HT-29 (cell line): ENCODE data around the gene CAND1. TPM values are rescaled to one million over a fixed set of nuclear protein-coding genes. Genes with fewer than 3 reads are reported as not detected.

ENCODE experiments used
- DNase-seq: peaks from one replicate; pipeline ENCODE4 v3.0.0-alpha.2; 2015; ENCODE audit warnings: low spot score
- total RNA-seq: library from RNA; depleted of rRNA; stranded (reverse); fragments of >200 nt; shearing (Covaris generic); gene quantifications from 2 replicates; pipeline ENCODE4 v1.2.3, GENCODE V29; 2014; rRNA removed

The CAND1 gene
- 137 and 140 TPM in 2 replicates for total RNA-seq

DNA sequence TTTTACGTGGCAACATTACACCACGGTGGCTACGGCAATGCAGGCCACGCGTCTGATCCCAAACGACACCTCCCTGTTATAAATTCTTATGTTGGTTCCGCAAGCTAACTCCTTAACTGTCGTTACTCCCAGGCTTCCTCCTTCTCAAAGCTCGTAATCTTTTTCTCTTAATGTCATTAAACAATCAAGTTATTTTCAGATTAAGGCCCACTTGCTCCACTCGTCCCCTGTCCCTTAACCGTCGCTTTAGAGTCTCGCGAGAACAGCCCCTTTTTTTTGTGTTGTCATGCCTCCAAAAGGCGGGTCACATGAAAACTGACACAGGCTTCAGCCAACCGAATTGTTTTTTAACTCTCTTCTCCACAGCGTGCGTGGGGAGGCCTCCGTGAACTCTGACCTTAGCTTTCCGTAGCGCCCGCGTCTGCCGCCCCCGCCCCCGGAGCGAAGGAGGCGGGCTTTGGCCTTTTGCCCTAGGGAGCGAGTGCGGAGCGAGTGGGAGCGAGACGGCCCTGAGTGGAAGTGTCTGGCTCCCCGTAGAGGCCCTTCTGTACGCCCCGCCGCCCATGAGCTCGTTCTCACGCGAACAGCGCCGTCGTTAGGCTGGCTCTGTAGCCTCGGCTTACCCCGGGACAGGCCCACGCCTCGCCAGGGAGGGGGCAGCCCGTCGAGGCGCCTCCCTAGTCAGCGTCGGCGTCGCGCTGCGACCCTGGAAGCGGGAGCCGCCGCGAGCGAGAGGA lies at the start of gene CAND1:
Gene CAND1 (plus strand): TSS at position 463 of the 737 bp plus-strand sequence. CDS start 360 bp downstream, outside the sequence.
- peak; percentile 99 for DNase-seq

DNA sequence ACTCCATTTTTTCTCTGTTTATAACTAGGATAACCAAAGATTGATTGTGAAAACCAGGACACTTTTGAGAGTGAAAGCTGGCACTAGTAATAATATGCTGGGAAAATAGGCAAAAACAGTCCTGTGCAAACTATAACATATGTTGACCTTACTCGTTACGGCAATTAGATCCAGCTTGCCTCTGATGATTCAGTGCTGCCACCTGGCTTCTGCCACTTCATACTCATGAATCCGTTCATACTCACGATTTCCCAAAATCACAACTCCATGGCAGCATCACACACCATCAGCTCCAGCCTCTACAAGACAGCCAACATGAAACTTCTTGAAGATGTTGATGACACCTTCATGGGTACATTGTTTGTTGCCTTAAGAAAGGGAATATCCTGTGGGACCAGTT lies 49.1 kb upstream of the CAND1 start:
- peak; percentile 45 for DNase-seq

DNA sequence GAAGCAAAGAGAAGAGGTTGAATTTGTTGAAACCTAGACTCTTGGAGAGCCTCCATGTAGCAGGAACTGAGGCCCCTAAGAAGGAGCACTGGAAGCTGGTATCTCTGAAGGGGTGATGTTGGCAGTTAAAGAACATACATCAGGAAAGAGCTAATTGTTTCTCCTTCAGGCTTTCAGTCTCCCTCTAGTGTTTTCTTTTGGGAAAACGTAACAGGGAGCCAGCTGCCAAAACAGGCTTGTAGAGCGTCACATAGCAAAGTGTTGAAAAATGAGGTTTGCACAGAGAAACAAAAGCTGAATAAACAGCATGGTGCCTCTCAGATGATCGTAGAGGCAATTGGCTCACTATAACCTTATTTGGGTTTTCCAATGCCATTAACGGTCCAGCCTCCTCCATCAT lies 46.9 kb upstream of the CAND1 start:
- DNase-seq = peak; percentile 28

DNA sequence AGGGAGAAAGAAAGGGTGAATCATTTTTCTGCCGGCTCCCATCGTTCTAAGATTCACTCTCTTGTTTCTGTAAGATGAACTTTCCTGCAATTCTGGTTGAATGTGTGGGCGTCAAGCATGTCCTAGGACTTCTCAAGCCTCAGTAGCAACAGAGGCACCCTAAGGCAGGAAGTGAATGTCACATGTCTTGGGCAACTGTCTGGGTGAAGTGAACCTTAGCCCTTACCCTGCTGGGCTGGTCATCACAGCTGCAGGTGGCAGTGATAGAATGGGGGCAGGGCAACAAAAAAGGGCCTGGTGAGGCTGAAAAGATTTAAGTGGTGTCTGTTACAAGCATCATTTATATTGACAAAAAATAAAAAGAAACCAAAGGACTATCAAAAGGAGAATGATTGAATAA lies 45.9 kb upstream of the CAND1 start:
- no peak for DNase-seq

DNA sequence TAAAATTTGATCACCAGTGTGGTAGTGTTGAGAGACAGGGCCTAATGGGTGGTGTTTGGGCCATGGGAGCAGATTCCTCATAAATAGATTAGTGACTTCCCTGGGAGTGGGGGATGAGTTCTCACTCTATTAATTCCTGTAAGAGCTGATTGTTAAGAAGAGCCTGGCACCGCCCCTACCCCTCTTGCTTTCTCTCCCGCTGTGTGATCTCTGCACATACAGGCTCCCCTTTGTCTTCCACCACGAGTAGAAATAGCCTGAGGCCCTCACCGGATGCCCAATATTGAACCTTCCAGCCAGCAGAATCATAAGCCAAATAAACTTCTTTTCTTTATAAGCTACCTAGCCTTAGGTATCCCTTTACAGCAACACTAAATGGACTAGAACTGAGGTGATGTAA lies 31.9 kb upstream of the CAND1 start:
- no peak for DNase-seq

DNA sequence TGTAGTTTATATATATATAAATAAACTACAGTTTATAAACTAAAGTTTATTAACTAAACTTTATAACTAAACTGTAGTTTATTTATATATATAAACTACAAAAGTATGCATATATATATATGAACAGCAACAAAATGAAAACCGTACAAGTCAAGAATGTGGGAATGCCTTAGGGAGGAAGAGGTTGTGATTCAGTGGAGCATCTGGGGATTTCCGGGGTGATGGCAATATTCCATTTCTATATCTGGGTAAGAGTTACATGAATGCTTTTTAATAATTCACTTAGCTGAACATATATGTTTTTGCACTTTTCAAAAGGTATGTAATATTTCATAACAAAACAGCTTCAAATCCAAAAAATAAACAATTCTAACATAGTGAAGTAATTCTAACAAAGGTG lies 30.1 kb upstream of the CAND1 start:
- no peak for DNase-seq

DNA sequence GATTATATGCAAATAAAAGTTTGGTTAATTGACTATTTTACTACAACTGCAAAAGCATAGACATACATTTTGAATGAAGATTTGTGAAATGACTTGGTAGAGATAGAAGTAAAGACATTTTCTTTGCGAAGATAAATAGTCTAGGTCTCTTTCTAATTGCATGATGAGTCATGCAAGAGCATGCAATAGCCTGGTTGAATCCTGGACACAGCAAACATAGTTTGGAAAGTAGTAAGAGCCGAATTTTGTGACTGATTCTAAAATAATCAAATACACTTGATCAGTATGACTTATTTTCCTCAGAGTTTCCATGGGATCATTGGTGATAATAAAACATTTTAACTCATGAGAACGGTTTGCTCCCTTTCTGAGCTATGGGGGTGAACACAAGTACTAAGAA lies 27.7 kb upstream of the CAND1 start:
- no peak for DNase-seq

DNA sequence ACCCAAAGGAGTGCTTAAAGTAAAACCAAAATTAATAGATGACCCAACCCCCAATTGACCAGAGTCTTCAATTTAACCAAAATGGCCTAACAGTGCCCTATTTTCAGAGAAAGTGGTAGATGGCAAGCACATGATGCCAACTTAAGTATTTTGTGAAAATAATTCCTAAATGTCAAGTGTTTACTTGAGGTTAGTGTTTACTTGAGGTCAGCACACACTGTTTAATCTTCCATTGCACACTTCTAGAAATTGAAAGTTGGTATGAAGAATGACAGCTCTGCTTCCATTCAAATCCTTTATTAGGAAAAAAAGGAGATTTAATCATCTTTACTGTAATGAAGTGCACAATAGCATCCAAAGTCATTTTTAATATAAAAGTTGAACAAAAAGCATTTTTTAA lies 25.9 kb upstream of the CAND1 start:
- DNase-seq = no peak

DNA sequence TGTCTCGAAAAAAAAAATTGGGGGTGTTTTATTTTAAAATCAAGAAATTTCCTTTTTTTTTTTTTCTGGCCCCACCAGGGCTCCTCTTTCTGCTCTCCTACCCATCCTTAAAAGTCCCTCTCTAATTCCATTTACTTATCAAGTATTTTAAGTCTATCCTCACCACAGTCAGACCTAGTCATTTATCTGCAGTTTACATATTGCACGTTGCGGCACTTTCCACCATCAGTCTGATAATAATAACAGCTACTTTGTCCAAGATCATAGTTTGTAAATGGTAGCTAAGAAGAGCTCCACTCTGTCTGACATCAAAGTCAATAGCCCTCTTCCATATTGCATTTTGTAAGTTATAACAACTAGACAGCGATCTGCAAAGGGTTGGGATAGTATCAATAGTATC lies 23.6 kb upstream of the CAND1 start:
- no peak for DNase-seq

DNA sequence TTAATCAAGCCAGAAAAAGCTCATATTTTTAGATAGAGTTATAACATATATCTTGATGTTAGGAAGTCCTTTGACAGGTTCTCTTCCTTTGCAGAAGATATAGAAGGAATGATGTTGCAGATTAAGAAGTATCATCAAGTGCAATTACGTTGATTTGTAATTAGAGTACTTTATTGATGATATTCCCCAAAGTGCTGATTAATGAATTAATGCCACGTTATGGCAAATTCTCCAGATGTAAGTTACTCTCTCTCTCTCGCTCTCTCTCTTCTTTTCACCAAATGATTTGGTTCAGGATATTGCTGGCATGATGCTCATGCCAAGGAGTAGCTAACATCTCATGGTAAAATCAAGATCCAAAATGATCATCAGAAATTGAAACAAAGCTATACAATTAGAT lies 18.1 kb upstream of the CAND1 start:
- no peak for DNase-seq

DNA sequence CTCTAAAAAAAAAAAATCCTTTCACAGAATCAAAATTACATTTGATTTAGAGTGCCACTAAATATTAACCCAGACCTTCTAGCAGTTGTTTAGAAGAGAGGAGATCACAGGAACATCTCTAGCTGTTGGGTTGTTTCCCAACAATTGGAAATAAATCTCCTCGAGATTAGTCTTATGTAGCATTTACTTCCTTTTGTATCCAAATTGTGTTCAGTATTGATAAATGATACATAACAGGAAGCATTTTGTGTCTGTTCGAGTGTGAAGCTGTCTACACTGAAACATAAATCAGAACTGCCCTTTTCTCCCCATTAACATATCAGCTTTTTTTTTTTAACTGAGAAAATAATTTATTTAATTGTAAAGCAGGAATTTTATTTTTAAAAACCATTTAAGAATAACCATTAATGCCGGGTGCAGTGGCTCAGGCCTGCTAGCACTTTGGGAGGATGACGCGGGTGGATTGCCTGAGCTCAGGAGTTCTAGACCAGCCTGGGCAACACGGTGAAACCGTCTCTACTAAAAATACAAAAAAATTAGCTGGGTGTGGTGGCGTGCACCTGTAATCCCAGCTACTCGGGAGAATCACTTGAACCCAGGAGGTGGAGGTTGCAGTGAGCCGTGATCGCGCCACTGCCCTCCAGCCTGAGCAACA lies 14.7 kb upstream of the CAND1 start:
- DNase-seq = no peak

DNA sequence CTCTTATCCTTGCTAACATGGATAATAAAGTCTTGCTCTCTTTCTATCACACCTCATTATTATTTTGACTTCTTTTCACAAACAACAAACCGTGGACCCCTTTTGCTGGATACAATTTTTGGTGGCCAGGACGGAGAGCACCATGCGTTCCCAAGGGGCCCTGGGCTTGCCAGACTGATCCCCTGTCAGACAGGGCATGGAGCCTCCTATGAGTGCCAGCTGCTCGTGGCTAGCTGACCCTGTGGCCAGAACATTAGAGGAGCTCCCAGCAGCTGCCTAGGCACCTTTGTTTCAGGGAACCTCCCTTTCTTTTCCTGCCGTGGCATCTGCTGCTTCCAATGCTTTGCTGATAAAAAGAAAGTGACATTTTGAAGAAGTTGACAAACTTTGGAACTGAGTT lies 12.5 kb upstream of the CAND1 start:
- no peak for DNase-seq

DNA sequence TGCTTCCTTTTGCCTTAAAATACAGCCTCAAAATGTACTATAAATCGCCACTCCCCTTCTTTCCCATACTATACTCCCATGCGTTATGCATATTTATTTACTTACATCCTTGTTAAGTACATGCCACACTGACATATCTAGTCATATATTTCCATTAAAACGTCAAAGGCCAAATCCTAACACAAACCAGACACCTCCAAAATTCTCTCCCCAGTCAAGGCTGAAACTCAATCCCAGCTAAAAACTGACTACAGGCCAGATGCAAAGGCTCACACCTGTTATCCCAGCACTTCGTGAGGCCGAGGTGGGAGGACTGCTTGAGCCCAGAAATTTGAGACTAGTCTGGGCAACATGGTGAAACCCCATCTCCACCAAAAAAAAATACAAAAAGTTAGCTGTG lies 5.7 kb upstream of the CAND1 start:
- no peak for DNase-seq

DNA sequence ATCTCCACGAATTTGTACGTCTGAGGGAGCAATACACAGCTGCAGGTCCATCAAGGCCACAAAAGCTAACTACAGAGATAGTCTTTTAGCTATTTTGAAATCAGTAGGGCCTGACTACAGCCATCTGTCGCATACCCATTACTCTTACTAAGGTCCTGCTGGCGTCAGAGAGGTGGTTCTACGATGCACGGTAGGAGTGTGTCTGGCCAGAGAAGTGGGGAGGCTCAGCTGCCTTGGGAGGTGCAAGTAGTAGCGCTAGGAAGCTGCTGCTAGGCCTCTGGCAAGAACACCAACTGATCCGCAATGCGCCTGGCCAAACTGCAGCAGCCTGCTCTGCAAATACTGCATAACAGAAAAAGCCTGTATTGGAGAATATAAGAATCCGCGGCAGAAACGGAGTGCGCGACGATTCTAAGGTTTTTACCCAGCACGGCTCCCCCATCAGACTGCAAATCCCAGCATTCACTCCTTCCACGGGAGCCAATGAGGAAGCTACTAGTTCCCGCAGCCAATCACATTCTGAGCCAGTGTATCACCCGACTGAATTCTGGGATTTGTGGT lies 743 bp upstream of the CAND1 start:
- peak; percentile 97 for DNase-seq

DNA sequence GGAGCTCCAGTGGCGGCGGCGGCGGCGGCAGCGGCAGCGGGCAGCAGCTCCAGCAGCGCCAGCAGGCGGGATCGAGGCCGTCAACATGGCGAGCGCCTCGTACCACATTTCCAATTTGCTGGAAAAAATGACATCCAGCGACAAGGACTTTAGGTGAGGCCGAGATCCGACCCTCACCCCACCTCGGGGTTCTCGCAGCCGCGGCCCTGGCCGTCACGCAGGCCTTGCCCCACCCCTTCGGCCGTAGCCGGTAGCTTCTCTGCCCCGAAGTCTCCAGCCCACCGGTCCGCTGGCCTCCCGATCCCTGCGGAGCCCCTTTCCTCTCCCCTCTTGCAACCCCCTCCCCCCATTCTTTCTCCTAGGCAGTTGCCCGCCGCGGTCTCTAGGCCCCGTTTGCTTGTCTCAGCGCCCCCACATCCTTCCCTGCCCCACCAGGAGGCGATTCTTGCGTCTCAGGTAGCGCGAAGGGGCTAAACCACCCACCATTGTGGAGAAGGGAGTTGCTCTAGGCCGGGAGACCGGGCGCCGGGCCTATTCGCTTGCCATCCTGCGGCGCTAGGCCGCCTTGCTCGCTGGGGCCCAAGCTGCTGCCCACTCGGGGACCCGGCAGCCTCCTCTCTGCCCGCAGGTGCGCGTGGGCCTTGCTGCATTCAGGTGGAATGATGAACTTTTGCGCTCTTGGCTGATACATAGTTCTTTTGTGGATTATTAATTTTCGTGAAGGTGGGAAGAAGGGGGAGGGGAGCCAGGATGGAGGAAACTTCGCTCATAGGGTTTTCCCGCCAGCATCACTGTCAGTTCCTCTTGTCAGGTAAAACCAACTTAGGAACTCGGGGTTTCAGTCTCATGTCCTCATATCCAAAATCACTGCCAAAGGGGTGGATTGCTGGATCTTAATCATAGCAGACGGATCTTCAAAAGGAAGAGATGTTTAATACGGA lies 745 bp downstream of the CAND1 start:
- peak; percentile 60 for DNase-seq

DNA sequence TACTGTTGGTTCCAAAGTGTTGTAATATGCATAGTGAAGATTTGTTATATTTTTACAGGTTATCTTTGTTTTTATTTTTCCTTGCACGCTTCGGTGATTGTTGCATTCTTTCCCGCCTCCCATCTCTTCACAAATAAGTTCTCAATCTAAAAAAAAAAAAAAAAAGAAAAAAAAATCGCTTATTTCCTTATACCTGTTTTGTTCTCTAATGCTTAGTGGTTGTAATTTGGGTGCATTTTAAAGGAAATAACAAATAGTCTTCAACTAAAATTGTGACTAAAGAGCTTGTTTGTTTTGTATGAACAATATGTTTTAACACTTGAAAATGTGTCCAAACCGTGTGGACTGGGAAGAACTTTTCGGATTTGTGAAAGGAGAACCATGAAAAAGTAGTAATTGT lies 1.5 kb downstream of the CAND1 start:
- DNase-seq = peak; percentile 34

DNA sequence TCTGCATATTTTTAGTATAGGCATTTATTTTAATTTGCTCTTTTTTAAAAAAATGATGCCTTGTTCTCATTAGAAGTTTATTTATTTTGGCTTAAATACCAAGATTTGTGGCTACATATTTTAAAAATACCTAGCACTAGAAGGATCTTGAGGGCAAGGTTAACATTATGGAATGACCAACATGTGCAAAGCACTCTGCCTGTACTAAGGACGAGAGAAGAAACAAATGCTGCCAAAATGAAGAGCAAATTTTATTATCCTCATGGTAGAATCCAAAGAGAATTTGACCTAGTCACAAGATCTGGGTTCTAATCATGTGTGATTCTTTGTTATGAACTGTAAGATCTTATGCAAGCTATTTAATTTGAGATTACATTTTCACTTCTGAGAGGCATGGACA lies 2.8 kb downstream of the CAND1 start:
- DNase-seq = no peak

DNA sequence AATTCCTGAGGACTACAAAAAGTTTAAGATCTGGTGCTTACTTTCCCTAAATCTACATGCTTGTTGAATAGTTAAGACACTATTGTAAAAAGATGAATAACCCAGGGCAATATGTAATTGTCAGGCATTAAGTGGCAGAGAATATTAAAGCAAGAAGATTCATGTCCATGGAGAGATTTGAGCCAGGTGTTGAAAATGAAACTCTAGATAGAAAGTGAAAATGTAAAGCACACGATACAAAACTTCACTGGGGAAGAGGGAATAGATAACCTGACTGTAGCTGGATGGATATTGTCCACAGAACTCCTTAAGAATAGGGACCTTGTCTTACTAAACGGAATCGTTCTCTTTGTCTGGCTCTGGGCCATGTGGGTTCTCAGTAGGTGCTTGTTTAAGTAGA lies 5.0 kb downstream of the CAND1 start:
- DNase-seq = no peak

DNA sequence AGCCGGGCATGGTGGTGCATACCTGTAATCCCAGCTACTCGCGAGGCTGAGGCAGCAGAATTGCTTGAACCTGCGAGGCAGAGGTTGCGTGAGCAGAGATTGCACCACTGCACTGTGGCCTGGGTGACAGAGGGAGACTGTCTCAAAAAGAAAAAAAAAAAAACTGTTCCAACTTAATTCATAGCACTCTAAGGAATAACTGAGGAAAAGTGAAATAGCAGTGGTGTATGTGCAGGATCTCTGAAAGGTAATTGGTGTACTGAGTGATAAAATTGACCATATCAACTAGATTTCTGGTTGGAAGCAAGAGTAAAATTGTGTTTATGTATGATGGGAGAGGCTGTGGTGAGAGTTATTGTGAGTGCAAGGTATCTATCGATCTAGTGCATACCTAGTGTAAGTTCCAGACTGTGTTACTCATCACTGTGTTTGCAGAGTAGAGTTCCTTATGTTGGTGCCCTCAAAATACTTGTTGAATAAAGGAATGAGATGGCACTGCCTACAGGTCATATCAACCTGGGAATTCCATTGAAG lies 6.3 kb downstream of the CAND1 start:
- peak; percentile 60 for DNase-seq

DNA sequence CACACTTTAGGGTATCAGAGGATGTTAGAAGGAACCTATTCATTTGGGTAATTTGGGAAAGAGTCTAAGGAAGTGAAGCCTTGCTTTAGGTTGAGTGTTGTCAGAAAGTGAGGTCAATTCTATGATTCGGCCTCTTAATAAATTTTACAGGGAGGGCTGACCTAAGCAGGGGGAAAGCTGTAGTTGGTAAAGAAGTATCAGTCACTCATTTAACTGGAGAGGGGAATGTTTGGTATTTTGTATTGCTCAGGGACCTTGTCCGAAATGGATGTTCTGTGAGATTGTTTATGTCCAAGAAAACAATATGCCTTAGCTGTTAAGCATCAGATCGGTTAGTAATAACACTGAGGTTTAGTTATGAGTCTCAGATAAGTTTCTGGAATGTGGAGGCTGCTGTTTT lies 7.3 kb downstream of the CAND1 start:
- DNase-seq = no peak

DNA sequence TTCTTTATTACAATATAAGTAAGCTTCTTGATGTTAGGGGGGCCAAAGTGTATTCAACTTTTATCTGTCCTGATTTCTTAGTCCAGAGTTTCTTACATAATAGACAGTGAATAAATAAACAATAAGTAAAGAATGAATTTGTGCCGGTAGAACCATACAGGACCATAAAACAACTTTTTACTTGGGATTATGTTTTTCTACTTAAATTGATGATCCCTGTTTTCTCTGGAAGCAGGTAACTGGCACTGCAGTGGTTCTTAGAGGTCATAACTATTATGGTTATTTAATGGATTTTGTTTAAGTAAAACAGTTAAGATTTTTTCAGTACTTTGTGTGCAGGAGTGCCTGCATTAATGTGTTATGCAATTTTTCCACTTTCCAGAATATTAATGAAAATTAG lies 10.5 kb downstream of the CAND1 start:
- no peak for DNase-seq

DNA sequence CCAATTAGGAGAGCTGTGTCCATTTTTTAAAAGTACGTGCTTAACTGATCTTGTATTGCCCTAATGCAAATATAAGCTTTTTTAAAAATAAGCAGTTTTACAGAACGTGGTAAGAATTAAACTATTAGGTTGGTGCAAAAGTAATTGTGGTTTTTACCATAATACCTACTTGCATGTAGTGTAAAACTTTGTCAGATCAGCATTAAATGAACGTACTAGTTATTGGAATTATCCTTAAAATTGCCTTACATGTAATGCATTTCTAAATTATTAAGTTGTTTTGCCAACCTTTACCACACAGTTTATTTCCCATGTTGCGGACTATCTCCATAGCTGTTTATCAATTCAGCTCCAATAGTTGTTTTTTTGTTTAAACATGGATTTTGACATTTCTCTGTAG lies 10.9 kb downstream of the CAND1 start:
- DNase-seq = no peak
